T47D (cell line): Measurements from ENCODE around the gene KDELR3.

Experiments
- DNase-seq, 2 experiments: peaks; one replicate each; pipeline versions ENCODE4 v3.0.0 to v3.0.0-alpha.2; 2011 to 2012; ENCODE audit warnings: low read depth in 1 of 2, low spot score in 1 of 2
- JUND ChIP-seq: IDR thresholded peaks from 2 replicates; pipeline ENCODE4 v1.6.1; 2012; ENCODE audit warnings: low read depth
- in situ Hi-C: cut with HindIII; loops from 2 replicates; pipeline ENCODE4 v1.10.0; 2016; ENCODE audit warnings: low sequenced_read_pairs, low pct_unique_long_range_greater_than_20kb

Gene KDELR3

DNA sequence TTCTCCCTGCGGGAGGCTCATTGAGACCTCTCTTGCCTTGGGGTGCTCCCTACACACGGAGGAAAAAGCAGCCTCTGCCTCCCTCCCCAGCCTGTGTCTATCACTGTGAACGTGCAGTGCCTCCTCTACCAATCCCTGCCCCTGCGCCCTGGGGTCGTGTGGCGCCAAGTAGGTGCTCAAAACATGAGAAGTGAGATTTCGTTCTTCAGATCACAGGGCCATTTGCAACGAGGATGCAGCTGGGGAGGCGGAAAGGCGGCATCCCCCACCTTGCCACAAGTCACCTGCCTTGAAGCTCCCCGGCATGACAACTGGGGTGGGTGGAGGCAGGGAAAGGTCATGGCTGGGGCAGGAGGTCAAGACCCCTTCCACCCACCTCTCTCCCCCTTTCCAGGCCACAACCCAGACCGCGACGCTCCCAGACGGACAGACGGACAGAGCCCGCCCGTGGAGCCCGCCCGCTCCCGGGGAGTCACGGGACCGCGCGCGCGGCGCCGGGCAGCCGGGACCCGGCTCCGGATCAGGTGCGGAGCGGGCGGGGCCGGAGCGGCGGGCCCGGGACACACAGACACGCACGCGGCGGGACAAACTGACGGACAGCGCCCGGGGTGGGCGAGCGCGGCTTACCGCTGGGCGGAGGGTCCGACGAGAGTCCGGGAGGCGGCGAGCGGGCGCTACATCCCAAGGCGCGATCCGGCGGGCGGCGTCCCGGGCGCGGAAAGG, 13.4 kb upstream of the KDELR3 start:
- DNase-seq, result no peak
- in situ Hi-C loops, result no loop called here
- TF ChIP-seq JUND, result no peak

DNA sequence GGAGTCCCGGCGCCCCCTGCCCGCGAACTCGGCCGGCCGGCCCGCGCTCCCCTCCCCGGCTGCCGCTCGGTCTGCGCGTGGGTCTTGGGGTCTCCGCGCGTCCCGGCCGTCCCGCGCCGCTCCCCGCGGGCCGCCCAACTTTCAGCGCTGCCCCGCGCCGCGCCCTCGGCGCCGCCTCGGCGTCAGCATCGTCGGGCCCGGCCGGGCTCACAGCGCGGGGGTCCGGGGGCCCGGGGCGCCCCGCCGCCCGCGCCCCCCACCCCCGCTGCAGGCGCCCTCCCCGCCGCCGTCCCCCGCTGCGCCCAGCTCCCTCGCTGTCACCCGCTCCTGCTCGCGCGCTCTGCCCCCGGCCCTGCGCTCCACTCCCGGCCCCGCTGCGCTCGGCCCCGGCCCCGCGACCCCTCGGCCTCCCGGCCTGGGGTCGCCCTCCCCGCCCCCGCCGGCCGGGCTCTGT, 12.8 kb upstream of the KDELR3 start, which contains the start of gene KCNJ4:
Gene KCNJ4, minus strand, starts transcription at position 124 of the 454 bp plus-strand sequence. CDS start 27,067 bp downstream, outside the sequence.
- in situ Hi-C loops, result no loop called here
- no peak for TF ChIP-seq JUND

GRCh38 chr22:38455530-38456271, 12.2 kb upstream of the KDELR3 start:
- in situ Hi-C loops, result no loop called here
- TF ChIP-seq JUND, result no peak
- peak; percentile 46 to 47 for DNase-seq

More for the DNA sequence above, 12.8 kb upstream of the KDELR3 start, which contains the start of gene KCNJ4:
- DNase-seq, result no peak

GRCh38 chr22:38456272-38456835, 11.5 kb upstream of the KDELR3 start:
- in situ Hi-C loops, result no loop called here
- no peak for TF ChIP-seq JUND
- DNase-seq, result no peak

GRCh38 chr22:38456841-38457699, 10.8 kb upstream of the KDELR3 start:
- no peak for TF ChIP-seq JUND
- in situ Hi-C loops, result no loop called here
- no peak for DNase-seq

- DNase-seq, result no peak
- in situ Hi-C loops, result no loop called here
- no peak for TF ChIP-seq JUND
Observed at GRCh38 chr22:38460426-38460840, 7.5 kb upstream of the KDELR3 start.

DNA sequence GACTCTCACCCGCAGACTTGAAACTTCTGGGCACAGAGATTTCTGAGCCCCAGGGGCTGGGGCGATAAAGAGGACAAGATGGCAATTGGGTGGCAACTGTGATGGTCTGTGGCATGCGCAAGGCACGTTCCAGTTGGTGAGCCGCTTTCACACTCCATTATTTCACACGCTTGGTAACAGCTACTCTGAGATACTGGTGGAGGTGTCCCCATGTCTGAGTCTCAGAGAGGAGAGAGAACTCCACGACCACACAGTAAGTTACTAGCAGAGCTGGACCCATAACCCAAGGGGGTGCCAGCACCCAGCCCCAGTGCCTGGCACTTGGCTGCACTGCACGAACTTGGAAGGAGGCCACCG, 6.9 kb upstream of the KDELR3 start:
- DNase-seq, result no peak
- in situ Hi-C loops, result no loop called here
- TF ChIP-seq JUND, result no peak

DNA sequence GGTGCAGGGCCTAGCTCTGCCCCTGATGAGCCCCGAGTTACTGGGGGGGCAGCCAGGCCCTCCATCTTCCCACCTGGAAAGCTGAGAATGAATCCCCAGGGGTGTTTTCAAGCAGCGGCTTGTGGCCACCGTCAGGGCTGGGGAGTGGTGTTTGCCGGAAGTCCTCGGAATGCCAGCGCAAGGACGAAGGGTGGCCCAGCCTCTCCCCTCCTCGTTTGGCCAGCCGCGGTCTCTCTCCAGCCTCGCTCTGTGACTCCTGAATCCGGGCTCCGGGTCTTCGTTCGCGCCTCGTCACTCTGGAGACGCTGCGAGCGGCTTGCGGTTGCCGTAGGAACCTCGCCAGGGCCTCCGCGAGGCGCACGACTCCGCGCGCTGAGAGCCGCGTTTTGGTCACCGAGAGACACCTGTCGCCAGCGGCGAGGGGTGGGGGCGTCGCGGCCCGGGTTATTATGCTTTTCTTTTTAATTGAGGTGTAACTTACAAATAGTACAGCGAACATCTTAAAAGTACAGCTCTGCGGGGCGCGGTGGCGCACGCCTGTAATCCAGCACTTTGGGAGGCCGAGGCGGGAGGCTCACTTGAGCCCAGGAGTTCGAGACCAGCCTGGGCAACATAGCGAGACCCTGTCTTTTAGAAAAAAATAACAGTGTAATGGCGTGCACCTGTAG, 6.3 kb upstream of the KDELR3 start:
- DNase-seq, result peak; percentile 64 to 89
- no peak for TF ChIP-seq JUND
- in situ Hi-C loops, result no loop called here

DNA sequence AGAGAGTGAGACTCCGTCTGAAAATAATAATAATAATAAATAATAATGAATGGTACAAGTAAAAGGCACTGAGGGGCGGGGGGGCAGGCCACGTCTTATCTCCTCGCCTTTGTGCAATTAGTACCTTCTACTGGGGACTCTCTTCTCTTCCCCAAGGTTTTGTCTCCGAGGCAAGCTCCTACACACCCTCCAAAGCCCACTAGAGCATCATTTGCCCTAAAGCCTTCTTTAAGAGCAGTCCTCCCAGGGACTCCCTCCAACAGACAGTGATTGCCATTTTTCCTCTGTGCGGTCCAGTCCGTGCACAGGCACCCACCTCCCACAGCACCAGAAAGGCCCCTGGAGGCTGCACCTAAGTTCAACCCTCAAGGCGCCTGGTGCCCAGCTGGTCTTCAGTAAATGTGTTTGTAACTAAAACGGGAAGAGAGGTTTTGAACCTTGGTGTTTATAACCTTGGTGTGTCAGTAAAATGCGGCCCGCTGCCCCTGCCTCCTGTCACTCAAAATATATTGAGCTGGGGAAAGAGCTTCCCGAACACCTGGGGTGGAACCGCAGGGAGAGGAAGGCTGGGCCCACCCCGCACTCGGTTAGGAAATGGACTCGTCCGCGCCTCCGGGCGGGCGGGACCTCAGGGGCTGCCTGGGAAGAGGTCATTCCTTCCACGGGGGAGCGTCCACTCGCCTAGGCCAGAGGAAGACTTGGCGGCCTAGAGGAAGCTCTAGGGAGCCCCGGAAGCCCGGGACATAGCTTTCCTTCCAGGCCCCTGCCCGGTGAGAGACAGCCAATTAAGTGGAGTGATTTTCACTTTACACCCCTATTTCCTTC, 4.7 kb upstream of the KDELR3 start:
- in situ Hi-C loops, result no loop called here
- no peak for TF ChIP-seq JUND

DNA sequence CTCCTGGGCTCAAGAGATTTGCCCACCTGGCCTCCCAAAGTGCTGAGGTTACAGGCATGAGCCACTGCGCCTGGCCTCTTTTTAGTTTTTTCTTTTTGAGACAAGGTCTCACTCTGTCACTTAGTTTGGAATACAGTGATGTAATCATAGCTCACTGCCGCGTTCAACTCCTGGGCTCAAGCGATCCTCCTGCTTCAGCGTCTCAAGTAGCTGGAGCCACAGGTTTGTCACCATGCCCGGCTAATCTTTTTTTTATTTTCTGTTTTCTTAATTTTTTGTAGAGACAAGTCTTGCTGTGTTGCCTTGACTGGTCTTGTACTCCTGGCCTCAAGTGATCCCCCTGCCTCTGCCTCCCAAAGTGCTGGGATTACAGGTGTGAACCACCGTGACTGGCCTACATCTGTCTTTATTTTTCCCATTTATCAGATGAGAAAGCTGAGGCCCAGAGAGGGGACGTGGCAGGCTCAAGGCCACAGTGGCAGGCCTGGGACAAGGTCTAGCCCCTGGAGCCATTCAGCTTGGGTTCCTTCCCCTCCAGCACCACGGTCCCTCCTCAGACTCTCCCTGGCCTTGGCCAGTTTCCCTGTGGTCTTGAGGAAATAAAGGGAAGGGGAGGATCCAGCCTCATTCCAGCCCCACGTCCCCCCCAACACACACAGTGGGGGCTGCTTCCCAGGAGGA, 2.8 kb upstream of the KDELR3 start:
- no peak for DNase-seq
- TF ChIP-seq JUND, result no peak
- in situ Hi-C loops, result no loop called here

More for the DNA sequence above, 4.7 kb upstream of the KDELR3 start:
- no peak for DNase-seq
